Hepatocyte (in vitro differentiated cells): ENCODE results near the gene TNFRSF12A.

Source experiments
- EZH2phosphoT487 ChIP-seq: fragments of 200-600 bp; sonication (generic); IDR thresholded peaks from one replicate; pipeline ENCODE4 v1.6.1; 2018; ENCODE audit warnings: antibody characterized with exemption, mild to moderate bottlenecking, low read depth, moderate library complexity; ENCODE audit not compliant: unreplicated experiment, severe bottlenecking
- TF ChIP-seq, protein P1 (sequence below): fragments of 200-600 bp; sonication (generic); IDR thresholded peaks from 2 replicates; pipeline ENCODE4 v1.5.1; 2016; ENCODE audit warnings: antibody characterized with exemption, mild to moderate bottlenecking; ENCODE audit not compliant: poor library complexity

DNA sequence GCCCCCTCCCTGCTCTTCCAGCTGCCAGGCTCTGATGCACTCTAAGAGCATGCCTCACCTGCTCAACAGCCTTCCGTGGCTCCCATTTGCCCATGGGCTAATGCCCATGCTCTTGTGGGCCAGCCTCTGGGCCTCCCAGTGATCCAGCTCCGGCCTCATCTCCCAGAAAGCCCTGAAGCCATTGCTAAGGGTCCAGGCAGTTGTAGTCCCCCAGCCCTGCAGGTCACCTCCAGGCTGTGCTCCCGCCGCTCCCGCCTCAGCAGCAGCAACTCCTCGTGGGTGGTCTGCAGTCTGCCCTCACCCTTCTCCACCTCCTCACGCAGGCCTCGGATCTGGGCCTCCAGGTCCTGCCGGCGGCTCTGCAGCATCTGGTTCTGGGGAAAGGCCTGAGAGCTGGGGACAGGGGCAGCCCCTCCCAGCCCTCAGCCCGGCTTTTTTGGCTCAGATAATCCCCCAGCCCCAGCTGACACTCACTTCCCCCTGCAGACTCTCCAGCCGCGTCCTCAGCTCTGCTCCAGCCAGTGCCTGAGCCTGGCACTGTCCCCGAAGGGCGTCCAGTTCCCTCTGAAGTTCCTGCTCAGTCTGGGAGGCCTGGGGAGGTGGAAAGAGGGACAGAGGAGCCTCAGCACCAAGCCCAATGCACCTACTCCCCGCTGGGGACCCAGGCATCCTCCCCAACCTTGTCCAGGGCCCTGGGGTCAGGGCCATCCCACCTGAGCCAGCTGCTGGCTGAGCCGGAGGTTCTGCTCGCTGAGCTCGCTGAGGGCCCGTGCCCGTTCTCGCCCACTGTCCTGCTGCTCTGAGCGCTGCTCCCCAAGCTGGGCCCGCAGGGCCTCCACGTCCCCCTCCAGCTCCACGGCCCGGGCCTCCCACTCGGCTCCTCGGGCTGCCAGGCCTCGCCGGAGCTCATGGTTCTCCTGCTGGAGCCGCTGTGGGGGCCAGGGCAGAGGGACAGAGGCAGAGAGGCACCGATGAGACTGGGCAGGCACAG, 10.3 kb downstream of the TNFRSF12A start:
- TF ChIP-seq, protein P1, sequence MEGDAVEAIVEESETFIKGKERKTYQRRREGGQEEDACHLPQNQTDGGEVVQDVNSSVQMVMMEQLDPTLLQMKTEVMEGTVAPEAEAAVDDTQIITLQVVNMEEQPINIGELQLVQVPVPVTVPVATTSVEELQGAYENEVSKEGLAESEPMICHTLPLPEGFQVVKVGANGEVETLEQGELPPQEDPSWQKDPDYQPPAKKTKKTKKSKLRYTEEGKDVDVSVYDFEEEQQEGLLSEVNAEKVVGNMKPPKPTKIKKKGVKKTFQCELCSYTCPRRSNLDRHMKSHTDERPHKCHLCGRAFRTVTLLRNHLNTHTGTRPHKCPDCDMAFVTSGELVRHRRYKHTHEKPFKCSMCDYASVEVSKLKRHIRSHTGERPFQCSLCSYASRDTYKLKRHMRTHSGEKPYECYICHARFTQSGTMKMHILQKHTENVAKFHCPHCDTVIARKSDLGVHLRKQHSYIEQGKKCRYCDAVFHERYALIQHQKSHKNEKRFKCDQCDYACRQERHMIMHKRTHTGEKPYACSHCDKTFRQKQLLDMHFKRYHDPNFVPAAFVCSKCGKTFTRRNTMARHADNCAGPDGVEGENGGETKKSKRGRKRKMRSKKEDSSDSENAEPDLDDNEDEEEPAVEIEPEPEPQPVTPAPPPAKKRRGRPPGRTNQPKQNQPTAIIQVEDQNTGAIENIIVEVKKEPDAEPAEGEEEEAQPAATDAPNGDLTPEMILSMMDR: no peak
- TF ChIP-seq EZH2phosphoT487: no peak
